Erythroblast (primary cell): ENCODE data around the gene MB21D2.

ENCODE experiments used
- GATA1 ChIP-seq: IDR thresholded peaks from 2 replicates; pipeline ENCODE4 v1.6.1; 2011; ENCODE audit warnings: low read depth, mild to moderate bottlenecking, control low read depth, low read length, moderate library complexity
- POLR2A ChIP-seq: IDR thresholded peaks from 2 replicates; pipeline ENCODE4 v1.6.1; 2011; ENCODE audit warnings: mild to moderate bottlenecking, low read length

DNA sequence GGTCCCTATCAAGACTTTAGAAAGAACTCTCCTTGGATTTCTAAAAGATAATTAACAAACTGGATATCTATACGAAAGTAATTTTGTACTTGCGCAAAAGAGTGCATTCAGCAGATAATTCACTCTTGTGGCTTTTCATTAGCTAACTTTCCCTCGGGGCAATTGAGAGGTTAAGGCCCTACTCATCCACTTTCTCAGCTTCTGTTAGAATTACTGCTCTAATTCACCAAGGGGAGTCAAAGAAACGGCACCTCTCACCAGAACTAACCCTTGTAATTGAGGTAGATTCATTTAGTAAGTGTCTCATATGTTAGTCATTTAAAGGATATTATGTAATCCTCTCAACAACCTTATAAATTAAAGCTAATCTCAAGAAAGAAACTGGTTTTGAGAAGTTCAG is 22.5 kb upstream of the MB21D2 start:
- TF ChIP-seq POLR2A (no peak), GATA1 (no peak)
